Progenitor cell of endocrine pancreas (in vitro differentiated cells): ENCODE data around the gene GNMT. TPM values are rescaled to one million over a fixed set of nuclear protein-coding genes. Genes with fewer than 3 reads are reported as not detected.
"Not testable (repeated sequence)": the region's sequence is repeated elsewhere in the genome, so short reads cannot be mapped to it uniquely, and the experiment has no call there.

ENCODE experiments used
- DNase-seq: peaks from one replicate; pipeline ENCODE4 v3.0.0; 2021; ENCODE audit warnings: low spot score; ENCODE audit not compliant: unreplicated experiment
- H3K27ac Mint-ChIP-seq: 2 replicates; pipeline ENCODE4 v1.8.0; 2021; ENCODE audit warnings: mild to moderate bottlenecking, moderate library complexity, mixed read lengths
- H3K27me3 Mint-ChIP-seq: 2 replicates; pipeline ENCODE4 v1.8.0; 2021; ENCODE audit warnings: mixed read lengths
- H3K36me3 Mint-ChIP-seq: 2 replicates; pipeline ENCODE4 v1.8.0; 2022; ENCODE audit warnings: mixed read lengths; ENCODE audit not compliant: insufficient read depth
- H3K4me1 Mint-ChIP-seq: 2 replicates; pipeline ENCODE4 v1.8.0; 2021; ENCODE audit warnings: low read depth, mixed read lengths
- H3K4me3 Mint-ChIP-seq: 2 replicates; pipeline ENCODE4 v1.8.0; 2021; ENCODE audit warnings: low read depth, mild to moderate bottlenecking, moderate library complexity, mixed read lengths
- H3K9me3 Mint-ChIP-seq: 2 replicates; pipeline ENCODE4 v1.8.0; 2021; ENCODE audit warnings: low read depth, mixed read lengths
- CTCF ChIP-seq: fragments of 200-600 bp; sonication (generic); IDR thresholded peaks from one replicate; pipeline ENCODE4 v1.5.0; 2021; ENCODE audit warnings: antibody characterized with exemption, mild to moderate bottlenecking; ENCODE audit not compliant: unreplicated experiment
- total RNA-seq: library from RNA; stranded (reverse); gene quantifications from 2 replicates; pipeline ENCODE4 v1.2.1, GENCODE V29; 2021

Gene GNMT
- total RNA-seq, 1 donor from 2014 or later: 1.3 TPM

GRCh38 chr6:42987533-42988451 lies 27.2 kb downstream of the GNMT start:
- TF ChIP-seq CTCF: no peak
- no peak overlapping the region for H3K4me3 Mint-ChIP-seq
- H3K27ac Mint-ChIP-seq: no peak overlapping the region
- DNase-seq: no peak
- H3K4me1 Mint-ChIP-seq: peaks cover 24% of the 10 kb centered on the region
- H3K9me3 Mint-ChIP-seq: no peaks in the 10 kb centered on the region
- H3K27me3 Mint-ChIP-seq: no peaks in the 10 kb centered on the region
- peaks cover 2% of the 10 kb centered on the region for H3K36me3 Mint-ChIP-seq

GRCh38 chr6:42988486-42989020 lies 28.0 kb downstream of the GNMT start:
- no peak overlapping the region for H3K27ac Mint-ChIP-seq
- H3K4me1 Mint-ChIP-seq: peaks cover 24% of the 10 kb centered on the region

GRCh38 chr6:42989923-42990322 lies 29.4 kb downstream of the GNMT start:
- Mint-ChIP-seq H3K27me3 (no peaks in the 10 kb centered on the region), H3K27ac (no peak overlapping the region), H3K36me3 (peaks cover 2% of the 10 kb centered on the region), H3K4me3 (no peak overlapping the region), H3K9me3 (no peaks in the 10 kb centered on the region), H3K4me1 (peaks cover 19% of the 10 kb centered on the region)
- no peak for TF ChIP-seq CTCF
- DNase-seq: no peak

More at GRCh38 chr6:42988486-42989020, 28.0 kb downstream of the GNMT start:
- DNase-seq: no peak
- H3K9me3 Mint-ChIP-seq: no peaks in the 10 kb centered on the region
- H3K36me3 Mint-ChIP-seq: peaks cover 2% of the 10 kb centered on the region
- no peak overlapping the region for H3K4me3 Mint-ChIP-seq
- H3K27me3 Mint-ChIP-seq: no peaks in the 10 kb centered on the region
- no peak for TF ChIP-seq CTCF

- Mint-ChIP-seq H3K27me3 (no peaks in the 10 kb centered on the region), H3K4me3 (no peak overlapping the region), H3K9me3 (no peaks in the 10 kb centered on the region), H3K4me1 (peaks cover 2% of the 10 kb centered on the region), H3K36me3 (peaks cover 4% of the 10 kb centered on the region), H3K27ac (no peak overlapping the region)
- no peak for TF ChIP-seq CTCF
- DNase-seq: no peak
Measured at GRCh38 chr6:42993445-42993844, 32.9 kb downstream of the GNMT start.

- Mint-ChIP-seq H3K9me3 (no peaks in the 10 kb centered on the region), H3K27me3 (no peaks in the 10 kb centered on the region), H3K4me1 (peaks cover 2% of the 10 kb centered on the region), H3K27ac (peak overlapping the region; percentile 71), H3K4me3 (no peak overlapping the region), H3K36me3 (peaks cover 3% of the 10 kb centered on the region)
- no peak for TF ChIP-seq CTCF
- DNase-seq: no peak
Measured at GRCh38 chr6:42996513-42996912, 36.0 kb downstream of the GNMT start.

- not testable (repeated sequence) for H3K27ac Mint-ChIP-seq, H3K4me3 Mint-ChIP-seq, H3K9me3 Mint-ChIP-seq, H3K27me3 Mint-ChIP-seq, DNase-seq, H3K4me1 Mint-ChIP-seq, H3K36me3 Mint-ChIP-seq
Measured at GRCh38 chr6:42998205-42998604, 37.7 kb downstream of the GNMT start.
